NCI-H146 treated with DMSO at 0.1 percent for 48 hours (cell line): ENCODE measurements around the gene ARSJ.
A peak's percentile ranks its signal among the peaks of the same experiment; 100 is the strongest.
"Not testable (repeated sequence)": the region's sequence is repeated elsewhere in the genome, so short reads cannot be mapped to it uniquely, and the experiment has no call there.

Experiments used
- DNase-seq: peaks from one replicate; lab custom pipeline; 2025; ENCODE audit not compliant: unreplicated experiment; lab: John Stamatoyannopoulos, UW

Gene ARSJ

DNA sequence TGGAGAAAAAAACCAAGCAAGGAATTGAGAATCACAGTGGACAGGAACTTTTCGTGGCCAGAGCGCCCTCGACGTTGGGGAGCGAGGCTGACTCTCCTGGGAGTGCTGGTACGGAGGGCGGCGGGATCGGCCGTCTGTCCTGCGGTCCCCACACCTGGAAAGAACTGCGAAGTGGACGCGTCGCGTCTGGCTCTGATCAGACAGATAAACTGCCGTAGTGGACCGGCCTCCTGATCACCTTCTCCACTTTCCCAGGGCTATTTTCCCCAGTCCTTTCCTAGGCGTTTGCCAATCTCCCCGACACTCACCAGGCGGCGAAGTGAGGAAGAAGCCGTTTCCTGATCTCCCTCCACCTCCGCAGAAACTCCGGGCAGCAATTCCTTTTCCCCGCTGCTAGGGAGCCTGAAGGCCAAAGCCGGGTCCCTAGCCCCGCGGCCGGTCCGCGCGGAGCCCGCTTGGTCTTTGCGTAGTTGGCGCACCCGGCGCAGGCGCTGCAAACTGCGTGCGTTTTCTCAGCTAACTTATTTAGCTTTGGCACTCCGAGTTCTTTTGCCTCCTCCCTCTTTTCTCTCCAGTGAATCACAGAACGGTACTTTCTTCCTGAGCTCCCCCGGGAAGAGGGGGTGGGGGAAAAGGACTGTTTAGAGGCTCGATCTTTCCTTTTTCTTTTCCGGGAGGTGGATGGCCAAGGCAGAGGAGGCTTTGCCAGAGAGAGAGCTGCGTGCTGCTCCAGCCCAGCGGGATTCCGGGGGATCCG, at the start of gene ARSJ:
Gene ARSJ, minus strand, starts transcription at position 500 of the 757 bp plus-strand sequence. CDS start 813 bp downstream, outside the sequence.
- DNase-seq = peak; percentile 3

DNA sequence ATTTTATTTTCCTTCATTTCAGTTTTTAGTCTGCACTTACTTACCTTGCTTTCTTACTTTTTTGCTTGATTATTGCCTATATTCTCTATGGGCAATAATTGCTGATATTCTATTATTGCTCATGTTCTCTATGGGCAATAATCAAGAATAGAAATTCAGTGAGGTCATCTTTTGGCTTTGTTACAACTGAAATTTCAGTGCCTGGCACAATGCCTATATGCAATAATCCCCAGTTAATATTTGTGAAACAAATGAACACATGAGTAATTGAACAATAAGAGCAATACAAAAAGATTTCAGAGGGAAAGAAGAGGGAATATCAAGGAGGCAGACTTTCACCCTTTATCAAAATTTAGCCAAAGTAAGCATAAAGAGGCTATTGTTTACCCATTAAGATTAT, 48.6 kb upstream of the ARSJ start:
- DNase-seq = no peak

DNA sequence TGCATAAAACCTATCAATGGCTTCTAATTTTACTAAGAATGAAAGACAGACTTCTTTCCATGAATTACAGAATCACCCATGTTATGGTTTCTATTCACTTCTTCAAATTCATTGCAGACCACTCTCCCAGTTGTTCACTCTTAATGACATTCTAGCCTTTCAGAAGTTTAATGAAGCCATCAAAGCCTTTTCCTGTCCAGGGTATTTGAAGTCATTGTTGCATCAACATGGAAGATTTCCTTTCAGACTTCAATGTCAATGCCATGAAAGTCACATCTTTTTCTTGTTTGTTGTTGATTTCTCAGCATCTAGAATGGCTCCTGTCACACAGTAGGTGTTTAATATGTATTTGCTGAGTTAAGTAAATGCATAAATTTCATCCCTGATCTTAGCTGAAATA, 48.1 kb upstream of the ARSJ start:
- DNase-seq = no peak

DNA sequence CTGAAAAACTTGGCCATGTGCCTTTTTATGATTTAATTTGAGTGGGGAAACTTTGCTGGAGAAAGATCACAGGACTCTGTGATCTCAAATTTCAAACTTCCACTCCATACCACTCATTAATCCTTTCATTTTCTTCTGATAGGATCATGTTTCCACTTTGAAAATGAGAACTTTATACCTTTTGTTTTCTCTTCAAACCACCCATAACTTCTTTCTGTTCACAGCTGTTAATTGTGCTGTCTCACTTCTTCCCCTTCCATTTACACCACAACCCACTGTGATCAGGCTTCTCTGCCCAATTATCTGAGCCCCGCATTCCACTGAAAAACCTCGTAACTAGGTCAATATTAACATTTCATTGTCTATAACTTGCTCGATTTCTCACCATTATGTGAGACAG, 47.0 kb upstream of the ARSJ start:
- no peak for DNase-seq

DNA sequence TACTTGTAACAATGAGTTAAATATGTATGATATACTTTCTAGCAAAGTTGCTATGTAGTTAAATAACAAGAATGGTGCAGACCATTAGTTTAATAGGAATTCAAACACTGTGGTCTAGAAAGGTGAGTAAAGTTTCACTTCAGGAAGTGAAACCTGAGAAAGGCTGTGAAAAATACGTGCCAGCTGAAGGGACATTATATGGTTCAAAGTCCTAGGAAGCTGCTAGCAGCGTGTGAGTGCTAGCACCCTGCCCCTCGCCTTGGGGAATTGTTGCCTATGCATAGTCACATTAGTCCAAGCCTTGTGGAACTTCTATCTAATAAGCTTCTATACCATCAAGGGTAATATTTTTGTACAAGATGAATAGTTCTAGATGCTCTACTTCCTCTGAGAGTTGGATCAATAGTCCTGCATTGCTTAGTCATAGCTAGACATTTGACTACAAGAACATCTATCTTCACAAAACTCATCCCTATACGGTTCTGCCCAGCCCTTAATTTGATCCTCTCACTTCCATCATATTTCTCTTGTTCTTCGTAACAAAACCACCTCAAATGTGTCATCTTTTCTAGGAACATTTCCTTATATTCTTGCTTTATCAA, 45.8 kb upstream of the ARSJ start:
- no peak for DNase-seq

DNA sequence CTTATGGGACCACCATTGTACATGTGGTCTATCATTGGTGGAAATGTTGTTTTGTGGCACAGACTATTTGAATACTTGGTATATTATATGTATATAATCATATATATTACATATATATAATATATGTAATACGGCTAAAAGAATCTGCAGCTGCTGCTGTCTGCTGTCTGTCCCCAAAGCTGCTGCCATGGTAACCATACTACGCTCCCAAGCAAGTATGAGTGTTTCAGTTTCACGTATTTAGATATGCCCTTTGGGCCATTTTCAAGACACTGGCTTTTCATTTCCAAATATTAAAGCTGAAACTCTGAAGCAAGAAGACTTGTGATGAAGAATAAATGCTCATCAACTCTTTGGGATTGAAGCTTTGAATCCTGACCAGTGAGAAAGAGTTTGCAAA, 42.0 kb upstream of the ARSJ start:
- DNase-seq = no peak

DNA sequence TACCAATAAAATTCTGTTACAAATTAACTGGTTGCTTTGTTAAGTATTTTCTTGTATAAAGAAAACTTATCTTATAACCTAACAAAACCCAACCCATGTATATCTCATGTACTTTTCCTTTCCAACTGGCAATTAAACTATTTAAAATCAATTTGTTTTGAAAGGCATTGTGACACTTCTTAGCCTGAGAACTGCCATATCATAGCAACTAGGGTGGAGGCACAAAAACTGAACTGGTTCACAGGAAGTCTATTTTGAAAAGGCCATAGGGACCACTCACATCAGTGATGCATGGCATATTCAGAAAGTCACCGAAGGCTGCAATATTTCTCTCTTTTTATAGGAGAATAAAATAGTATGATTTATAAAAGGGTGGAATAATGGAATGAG, 40.5 kb upstream of the ARSJ start:
- DNase-seq = no peak

DNA sequence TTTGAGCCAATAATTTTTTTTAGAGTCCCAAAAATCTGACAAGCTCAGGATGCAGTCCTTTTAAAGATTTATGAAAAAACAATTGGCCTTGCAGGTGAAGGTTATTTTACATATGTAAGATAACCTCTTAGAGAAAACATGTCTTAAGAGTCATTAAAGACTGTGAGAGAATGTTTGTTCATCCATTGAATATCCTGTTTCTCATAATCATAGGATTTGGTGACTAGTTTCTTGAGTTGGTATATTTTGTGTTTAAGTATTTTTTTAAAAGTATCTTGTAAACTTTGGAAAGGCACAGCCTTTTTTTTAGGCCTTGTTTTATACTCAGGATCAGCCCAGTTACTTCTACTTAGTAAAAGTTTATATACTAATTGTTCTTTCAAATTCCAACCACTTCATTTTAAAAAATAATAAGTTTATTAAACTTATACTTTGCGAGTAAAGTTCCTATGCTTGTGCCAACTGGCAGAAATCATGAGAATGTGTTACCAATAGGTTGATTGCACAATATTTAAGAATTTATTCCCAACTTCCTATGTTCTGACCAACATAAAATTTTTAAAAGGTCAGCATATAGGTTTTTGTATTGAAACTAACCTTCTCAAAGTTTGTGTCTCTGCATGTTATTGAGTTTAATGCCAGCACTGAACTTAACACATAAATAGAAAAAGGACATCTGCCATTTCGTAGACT, 40.0 kb upstream of the ARSJ start:
- DNase-seq = no peak

DNA sequence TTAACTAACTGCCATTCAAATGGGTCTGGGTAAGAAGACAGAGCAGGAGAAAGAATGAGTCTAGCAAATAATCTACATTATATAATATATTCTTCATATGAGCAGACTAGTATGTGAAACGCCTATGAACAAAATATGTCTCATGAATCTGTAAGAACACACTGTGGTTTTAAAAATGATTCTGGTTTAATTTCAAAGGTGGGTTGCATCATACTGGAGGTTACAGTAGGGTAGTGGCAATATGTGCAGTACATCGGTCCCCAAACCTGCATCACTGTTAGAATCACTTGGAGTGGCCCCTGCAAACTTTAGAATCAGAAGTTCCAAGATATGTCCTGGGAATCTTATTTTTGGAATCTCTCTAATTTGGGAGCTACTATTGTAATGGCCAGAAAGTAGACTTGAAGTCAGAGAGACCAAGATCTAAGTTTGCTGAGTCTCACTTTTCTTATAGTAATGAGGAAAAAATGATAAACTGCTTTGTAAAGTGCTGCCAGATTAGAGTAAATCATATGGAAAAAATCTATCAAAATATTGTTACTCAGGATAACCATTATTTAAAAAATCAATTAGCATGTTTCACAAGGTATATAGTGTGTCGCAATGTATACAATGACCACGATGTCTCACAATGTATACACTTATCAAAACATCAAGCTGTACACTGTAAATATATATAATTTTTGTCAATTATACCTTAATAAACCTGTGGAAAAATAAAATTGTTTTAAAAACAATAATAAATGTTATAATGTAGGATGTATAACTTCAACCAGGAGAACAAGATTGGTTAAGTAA, 37.9 kb upstream of the ARSJ start:
- DNase-seq = no peak

DNA sequence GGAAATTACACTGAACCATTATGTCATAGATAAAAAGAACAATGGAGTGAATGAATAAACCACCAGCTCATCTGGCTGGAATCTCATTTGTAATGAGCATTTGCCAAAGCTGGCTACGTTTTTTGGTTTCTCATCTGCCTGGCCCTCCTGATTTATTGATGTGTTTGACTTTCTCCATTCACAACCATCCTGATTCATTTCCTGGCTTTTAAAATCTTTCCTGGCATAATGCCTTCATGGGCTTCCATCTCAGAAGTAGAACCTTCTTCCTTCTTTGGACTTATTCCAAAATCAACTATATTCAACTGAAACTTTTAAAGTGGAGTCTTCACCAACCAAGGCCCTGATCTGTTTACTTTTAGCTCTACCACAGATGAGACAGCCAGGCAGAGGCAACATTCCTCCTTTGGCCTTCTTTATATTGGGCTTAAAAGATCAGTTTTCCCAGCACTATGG, 36.0 kb upstream of the ARSJ start:
- no peak for DNase-seq

DNA sequence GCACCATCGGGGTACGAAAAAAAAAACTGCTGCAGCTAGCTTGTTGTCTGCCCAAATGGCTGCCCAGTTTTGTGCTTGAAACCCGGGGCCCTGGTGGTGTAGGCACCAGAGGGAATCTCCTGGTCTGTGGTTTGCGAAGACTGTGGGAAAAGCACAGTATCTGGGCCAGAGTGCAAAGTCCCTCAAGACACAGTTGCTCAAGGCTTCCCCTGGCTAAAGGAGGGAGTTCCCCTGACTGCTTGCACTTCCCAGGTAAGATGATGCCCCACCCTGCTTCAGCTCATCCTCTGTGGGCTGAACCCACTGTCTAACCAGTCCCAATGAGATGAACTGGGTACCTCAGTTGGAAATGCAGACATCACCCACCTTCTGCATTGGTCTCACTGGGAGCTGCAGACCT, 33.8 kb upstream of the ARSJ start:
- not testable (repeated sequence) for DNase-seq

DNA sequence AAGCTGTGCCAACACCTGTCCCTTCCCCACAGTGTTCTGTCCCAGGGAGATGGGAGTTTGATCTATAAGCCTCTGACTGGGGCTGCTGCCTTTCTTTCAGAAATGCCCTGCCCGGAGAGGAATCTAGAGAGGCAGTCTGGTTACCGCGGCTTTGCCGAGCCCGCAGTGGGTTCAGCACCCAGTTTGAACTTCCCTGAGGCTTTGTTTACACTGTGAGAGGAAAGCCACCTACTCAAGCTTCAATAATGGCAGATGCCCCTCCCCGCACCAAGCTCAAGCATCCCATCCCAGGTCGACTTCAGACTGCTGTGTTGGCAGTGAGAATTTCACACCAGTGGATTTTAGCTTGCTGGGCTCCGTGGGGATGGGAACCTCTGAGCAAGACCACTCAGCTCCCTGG, 33.3 kb upstream of the ARSJ start:
- no peak for DNase-seq

DNA sequence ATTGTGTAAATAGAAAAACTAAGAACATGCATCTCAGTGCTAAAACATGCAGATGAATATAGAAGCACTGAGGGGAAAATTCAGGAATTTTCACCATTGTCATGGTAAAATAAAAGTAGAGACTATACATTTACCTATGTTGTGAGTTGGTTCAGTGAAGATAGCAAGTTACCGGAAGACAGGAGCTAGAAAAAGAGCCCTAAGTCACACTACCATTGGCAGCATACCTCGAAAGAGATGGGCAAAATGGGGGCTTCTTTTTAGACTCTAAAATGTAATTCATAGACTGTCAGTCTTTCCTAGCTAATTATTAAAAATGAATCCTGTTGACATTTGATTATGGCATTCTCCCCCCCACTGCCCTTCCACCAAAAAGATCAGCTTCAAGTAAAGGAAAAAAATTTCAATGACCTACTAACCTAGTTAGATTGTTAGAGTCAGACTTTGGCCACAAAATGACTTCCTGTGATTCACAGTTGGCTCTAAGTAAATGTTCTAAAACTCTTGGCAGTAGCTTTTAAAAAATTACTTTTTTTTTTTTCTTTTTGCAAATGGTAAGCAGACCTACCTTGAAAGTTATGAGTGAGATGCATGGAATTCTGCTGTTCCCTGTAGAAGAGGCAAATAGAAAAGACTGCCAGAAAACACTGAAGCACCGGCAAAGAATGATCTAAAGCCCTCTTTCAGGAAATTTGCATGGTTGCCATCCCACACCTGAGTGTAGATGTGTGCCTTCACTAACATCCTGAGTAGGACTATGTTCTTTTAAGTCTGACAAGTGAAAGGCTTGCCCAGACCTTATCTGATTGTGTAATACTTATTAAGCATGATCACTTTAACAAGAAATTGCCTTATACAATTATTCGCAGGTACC, 26.4 kb upstream of the ARSJ start:
- DNase-seq = no peak

DNA sequence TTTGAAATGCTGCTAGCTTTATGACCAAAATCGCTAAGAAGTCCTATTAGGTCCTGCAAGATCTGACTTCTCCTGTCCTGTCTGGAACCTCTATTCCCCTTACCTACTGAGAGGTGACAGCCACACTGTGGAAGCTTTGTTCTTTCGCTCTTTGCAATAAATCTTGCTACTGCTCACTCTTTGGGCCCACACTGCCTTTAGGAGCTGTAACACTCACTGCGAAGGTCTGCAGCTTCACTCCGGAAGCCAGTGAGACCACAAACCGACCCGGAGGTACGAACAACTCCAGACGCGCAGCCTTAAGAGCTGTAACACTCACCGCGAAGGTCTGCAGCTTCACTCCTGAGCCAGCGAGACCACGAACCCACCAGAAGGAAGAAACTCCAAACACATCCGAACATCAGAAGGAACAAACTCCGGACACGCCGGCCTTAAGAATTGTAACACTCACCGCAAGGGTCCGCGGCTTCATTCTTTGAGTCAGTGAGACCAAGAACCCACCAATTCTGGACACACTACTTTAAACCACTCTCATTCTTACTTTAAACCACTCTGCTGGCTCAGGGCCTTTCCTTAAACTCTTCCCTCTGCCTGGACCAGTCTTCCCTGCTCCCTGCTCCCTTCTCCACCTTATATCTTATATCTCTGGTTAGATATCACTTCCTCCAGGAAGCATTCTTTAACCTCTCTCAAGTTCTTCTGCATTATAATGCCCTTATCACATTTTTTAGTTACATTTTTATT, 25.2 kb upstream of the ARSJ start:
- DNase-seq = not testable (repeated sequence)

DNA sequence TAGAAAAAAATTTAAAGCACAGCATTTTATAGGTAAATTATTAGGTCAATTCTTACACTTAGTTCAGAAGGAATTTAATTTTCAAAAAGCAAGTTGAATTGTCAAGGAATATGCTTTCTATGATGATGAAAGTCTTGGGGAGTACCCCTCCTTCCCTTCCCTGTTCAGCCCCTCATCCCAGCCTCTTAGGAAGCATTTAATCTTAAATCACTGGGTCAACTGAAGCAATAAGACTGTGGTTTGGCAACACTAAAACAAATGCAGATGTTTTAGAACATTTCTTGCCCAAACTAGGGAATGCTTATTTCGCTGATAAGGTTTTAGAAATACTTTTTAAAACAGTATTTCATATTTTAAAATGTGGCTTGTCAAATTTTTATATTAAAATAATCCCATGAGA, 19.1 kb upstream of the ARSJ start:
- DNase-seq = no peak

DNA sequence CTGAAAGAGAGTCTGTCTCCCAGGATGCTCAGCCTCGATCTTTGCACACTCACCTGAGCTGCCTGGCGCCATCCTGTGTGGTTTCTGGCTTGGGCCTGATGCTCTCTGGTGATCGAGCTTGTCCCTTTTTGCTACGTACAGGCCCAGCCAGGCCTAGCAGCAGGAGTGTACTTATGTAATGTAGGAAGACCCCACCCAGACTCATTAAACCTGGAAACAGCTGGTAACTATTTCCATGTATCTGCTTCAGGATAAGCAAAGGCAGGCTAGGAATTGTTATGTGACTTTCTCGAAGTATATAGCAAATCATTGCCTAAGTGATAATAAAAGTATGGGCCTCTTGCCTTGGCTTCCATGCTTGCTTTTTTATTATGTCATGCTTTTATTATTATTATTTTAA, 18.6 kb upstream of the ARSJ start:
- no peak for DNase-seq

DNA sequence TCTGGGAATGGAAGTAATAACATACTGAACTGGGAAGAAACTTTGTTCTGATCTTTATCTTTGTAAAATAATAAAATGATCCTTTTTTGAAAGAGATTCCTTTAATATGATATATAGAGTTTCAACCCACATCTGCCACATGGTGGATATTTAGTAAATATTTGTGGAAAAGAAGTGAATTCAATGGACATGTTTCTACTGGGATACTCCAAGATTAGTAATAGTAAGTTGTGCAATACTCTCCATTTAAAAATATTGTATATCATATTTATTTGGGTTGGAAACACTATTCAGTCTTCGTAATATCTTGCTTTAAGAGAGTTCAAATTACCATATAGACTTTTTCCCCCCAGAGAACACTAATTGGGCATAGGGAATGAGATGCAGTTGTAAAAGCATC, 17.8 kb upstream of the ARSJ start:
- no peak for DNase-seq

DNA sequence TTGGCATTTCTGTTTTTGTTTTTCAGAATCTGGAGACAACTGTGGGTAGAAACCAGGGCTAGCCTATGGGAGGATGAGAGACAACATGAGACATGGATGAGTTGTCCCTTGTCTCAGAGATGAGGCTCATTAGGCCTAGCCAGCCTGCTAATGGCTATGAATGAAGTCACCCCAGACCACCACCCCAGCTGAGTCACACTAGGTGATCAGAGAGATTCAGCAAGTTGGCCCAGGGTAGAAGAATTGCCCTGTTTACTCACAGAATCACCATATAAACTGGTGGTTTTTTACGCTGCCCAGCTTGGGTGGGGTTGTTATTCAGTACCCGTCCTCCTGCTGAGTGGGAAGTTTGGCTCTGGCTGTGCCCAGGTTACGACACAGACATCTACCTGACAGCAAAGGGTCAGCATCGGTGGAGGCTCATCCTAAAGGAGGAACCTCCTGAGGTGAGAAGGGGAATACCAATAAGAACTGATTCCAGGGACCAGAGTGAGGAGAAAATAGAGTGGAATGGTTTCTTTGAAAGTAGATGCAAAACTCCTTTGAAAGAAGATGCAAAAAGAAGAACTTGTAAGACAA, 17.2 kb upstream of the ARSJ start:
- no peak for DNase-seq

DNA sequence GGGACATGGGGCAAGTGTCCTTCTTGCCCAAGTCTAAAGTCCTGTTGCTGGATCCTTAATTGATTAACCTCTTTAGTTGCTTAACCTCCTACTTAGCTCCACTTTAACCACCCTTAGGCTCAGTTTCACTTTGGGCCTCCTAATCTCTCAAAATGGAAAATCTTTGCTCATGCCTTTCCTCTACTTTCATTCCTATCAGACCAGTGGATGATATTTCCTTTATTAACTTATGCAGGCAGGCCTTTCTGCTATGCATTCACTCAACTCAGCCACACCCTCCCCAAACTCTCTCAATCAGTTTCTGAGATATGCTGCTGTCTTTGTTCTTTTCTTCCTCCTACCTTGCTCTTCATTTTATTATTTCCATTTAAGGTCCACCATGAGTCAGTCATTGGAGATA, 14.4 kb upstream of the ARSJ start:
- DNase-seq = no peak
